Suprapubic skin (tissue), 4 donors: ENCODE results near the gene ELAVL1. TPM values are rescaled to one million over a fixed set of nuclear protein-coding genes. Genes with fewer than 3 reads are reported as not detected.
A peak's percentile ranks its signal among the peaks of the same experiment; 100 is the strongest.

ENCODE experiments used
- DNase-seq, 2 donors: peaks; one replicate each; pipeline ENCODE4 v3.0.0-alpha.2; 2019; ENCODE audit warnings: low spot score in 2 of 2
- H3K27ac ChIP-seq: fragments of 200-600 bp; sonication (generic); one replicate; pipeline ENCODE4 v1.5.1; 2019
- H3K27me3 ChIP-seq: fragments of 200-600 bp; sonication (generic); one replicate; pipeline ENCODE4 v1.5.1; 2019
- H3K36me3 ChIP-seq: fragments of 200-600 bp; sonication (generic); one replicate; pipeline ENCODE4 v1.5.1; 2019
- H3K4me1 ChIP-seq: fragments of 200-600 bp; sonication (generic); one replicate; pipeline ENCODE4 v1.5.1; 2019
- H3K4me3 ChIP-seq: fragments of 200-600 bp; sonication (generic); one replicate; pipeline ENCODE4 v1.5.1; 2019; ENCODE audit warnings: mild to moderate bottlenecking
- H3K9me3 ChIP-seq: fragments of 200-600 bp; sonication (generic); one replicate; pipeline ENCODE4 v1.5.1; 2019
- EP300 ChIP-seq: sonication (generic); formaldehyde crosslinking; IDR thresholded peaks from one replicate; pipeline ENCODE4 v1.6.1; 2017; ENCODE audit warnings: antibody characterized with exemption
- POLR2A ChIP-seq, 2 donors: fragments of 450-650 bp; IDR thresholded peaks; one replicate each; pipeline ENCODE4 v1.6.1; 2017; ENCODE audit warnings: antibody characterized with exemption in 2 of 2, mild to moderate bottlenecking in 2 of 2, moderate library complexity in 2 of 2
- POLR2AphosphoS5 ChIP-seq, 3 donors: sonication (generic); formaldehyde crosslinking; IDR thresholded peaks; one replicate each; pipeline ENCODE4 v1.6.1; 2017; ENCODE audit warnings: antibody characterized with exemption in 3 of 3
- WGBS: methylation state at CpG from one replicate; pipeline ENCODE4 v1.1.5; 2018; 5-methylcytosine and 5-hydroxymethylcytosine counted together
- total RNA-seq, 4 donors: library from RNA; depleted of rRNA; stranded (reverse); fragments of >200 nt; gene quantifications; one replicate each; pipeline ENCODE4 v1.1.0, GENCODE V29; 2016
- TF ChIP-seq, protein P1 (sequence below), 2 donors: fragments of 200-600 bp in 1 of 2; fragments of 450-650 bp in 1 of 2; sonication (generic) in 1 of 2; IDR thresholded peaks; one replicate each; pipeline ENCODE4 v1.5.1; 2016 to 2019; ENCODE audit warnings: antibody characterized with exemption in 2 of 2, mild to moderate bottlenecking in 1 of 2, moderate library complexity in 1 of 2

The ELAVL1 gene
- total RNA-seq, 4 donors from 2014 or later = 32.4 to 38.2 (median 37.2) TPM

DNA sequence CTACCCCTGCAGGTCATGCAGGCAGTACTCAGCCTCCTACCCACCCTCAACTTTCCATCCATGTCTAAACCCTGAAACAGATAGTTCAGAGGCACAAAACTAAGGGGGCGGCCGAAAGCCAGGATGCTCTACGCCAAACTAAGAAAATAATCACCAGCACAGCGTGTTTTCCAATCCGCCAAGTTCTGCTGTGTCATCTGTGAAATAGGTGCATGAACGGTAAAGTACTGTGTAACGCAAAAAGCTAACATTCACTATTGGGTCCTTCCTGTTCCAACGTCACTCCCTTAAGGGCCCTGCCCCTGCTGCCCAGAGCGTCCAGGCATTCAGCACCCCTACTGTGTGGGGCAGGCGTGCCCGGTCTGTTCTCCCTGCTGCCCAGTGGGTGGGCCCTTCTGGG, 49.7 kb downstream of the ELAVL1 start:
- H3K4me1 ChIP-seq = no peaks in the 10 kb centered on the region
- no peak for DNase-seq
- no peaks in the 10 kb centered on the region for H3K27me3 ChIP-seq
- peaks cover 21% of the 10 kb centered on the region for H3K36me3 ChIP-seq
- H3K27ac ChIP-seq = no peak overlapping the region
- no peaks in the 10 kb centered on the region for H3K9me3 ChIP-seq
- whole genome bisulfite sequencing = 83% methylated on average over 9 of the region's 11 CpGs
- H3K4me3 ChIP-seq = no peak overlapping the region
- TF ChIP-seq POLR2A (IDR thresholded peaks at IDR 0.05) (no peak), EP300 (no peak), POLR2AphosphoS5 (IDR thresholded peaks at IDR 0.05) (no peak)
- TF ChIP-seq, protein P1, sequence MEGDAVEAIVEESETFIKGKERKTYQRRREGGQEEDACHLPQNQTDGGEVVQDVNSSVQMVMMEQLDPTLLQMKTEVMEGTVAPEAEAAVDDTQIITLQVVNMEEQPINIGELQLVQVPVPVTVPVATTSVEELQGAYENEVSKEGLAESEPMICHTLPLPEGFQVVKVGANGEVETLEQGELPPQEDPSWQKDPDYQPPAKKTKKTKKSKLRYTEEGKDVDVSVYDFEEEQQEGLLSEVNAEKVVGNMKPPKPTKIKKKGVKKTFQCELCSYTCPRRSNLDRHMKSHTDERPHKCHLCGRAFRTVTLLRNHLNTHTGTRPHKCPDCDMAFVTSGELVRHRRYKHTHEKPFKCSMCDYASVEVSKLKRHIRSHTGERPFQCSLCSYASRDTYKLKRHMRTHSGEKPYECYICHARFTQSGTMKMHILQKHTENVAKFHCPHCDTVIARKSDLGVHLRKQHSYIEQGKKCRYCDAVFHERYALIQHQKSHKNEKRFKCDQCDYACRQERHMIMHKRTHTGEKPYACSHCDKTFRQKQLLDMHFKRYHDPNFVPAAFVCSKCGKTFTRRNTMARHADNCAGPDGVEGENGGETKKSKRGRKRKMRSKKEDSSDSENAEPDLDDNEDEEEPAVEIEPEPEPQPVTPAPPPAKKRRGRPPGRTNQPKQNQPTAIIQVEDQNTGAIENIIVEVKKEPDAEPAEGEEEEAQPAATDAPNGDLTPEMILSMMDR (IDR thresholded peaks at IDR 0.05) = no peak

- DNase-seq = no peak
Observed at GRCh38 chr19:7953576-7953975, 51.9 kb downstream of the ELAVL1 start.

DNA sequence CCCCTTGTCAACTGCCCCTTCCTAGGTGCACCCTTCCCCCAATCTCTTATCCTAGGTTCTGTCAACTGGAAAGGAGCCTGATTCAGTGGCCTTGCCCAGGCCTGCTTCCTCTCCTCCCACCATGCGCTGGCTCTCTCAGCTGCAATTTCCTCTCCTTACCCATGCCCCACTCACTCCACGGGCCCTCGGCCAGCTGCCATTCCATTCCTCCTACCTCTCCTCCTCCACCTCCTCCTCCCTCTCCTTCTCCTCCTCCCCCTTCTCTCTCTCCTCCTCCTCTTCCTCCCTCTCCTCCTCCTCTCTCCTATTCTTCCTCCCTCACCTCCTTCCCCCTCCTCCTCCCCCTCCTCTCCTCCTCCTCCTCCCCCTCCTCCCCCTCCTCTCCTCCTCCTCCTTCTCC, 52.4 kb downstream of the ELAVL1 start:
- Histone ChIP-seq H3K4me1 (no peaks in the 10 kb centered on the region), H3K4me3 (no peak overlapping the region), H3K9me3 (no peaks in the 10 kb centered on the region), H3K36me3 (peaks cover 4% of the 10 kb centered on the region), H3K27me3 (no peaks in the 10 kb centered on the region), H3K27ac (no peak overlapping the region)
- no peak for DNase-seq
- TF ChIP-seq POLR2AphosphoS5 (IDR thresholded peaks at IDR 0.05) (no peak), EP300 (no peak)
- 15% methylated on average over 3 of the region's 3 CpGs for WGBS

More at GRCh38 chr19:7953576-7953975, 51.9 kb downstream of the ELAVL1 start:
- no peak for TF ChIP-seq POLR2A (IDR thresholded peaks at IDR 0.05)
- no peak for TF ChIP-seq POLR2AphosphoS5 (IDR thresholded peaks at IDR 0.05)
- TF ChIP-seq EP300 = no peak
- TF ChIP-seq, protein P1 (IDR thresholded peaks at IDR 0.05) = no peak
- 82% methylated on average over 7 of the region's 7 CpGs for WGBS
- Histone ChIP-seq H3K4me3 (no peak overlapping the region), H3K4me1 (no peaks in the 10 kb centered on the region), H3K9me3 (no peaks in the 10 kb centered on the region), H3K27ac (no peak overlapping the region), H3K27me3 (no peaks in the 10 kb centered on the region), H3K36me3 (peaks cover 7% of the 10 kb centered on the region)

DNA sequence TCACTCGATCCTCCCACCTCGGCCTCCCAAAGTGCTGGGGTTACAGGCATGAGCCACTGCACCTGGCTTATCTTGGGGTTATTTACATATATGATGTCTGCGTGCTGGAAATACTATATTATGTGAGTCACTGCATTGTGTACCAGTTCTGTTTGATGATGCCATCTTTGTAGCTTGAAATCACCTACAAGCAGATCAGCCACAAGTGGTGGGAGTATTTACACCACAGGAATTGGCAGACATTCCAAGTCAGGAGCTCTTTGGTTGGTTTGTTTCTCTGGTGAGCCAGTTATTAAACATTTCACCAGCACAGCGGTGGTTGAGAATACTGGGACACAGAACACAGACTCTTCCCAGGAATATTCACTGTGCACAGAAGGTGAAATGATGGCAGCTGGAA, 57.5 kb downstream of the ELAVL1 start:
- Histone ChIP-seq H3K27ac (no peak overlapping the region), H3K36me3 (no peaks in the 10 kb centered on the region), H3K9me3 (no peaks in the 10 kb centered on the region), H3K4me3 (no peak overlapping the region), H3K4me1 (peaks cover 10% of the 10 kb centered on the region), H3K27me3 (no peaks in the 10 kb centered on the region)
- WGBS = 93% methylated on average over 4 of the region's 4 CpGs
- no peak for TF ChIP-seq POLR2A (IDR thresholded peaks at IDR 0.05)
- TF ChIP-seq, protein P1 (IDR thresholded peaks at IDR 0.05) = no peak
- no peak for TF ChIP-seq POLR2AphosphoS5 (IDR thresholded peaks at IDR 0.05)
- no peak for TF ChIP-seq EP300
- DNase-seq = no peak

- Histone ChIP-seq H3K9me3 (no peaks in the 10 kb centered on the region), H3K27ac (peak overlapping the region; percentile 90), H3K27me3 (no peaks in the 10 kb centered on the region), H3K4me3 (peak overlapping the region; percentile 81), H3K4me1 (peaks cover 24% of the 10 kb centered on the region), H3K36me3 (peaks cover 18% of the 10 kb centered on the region)
- 26% methylated on average over 17 of the region's 18 CpGs for WGBS
- no peak for TF ChIP-seq POLR2A (IDR thresholded peaks at IDR 0.05)
- TF ChIP-seq, protein P1 (IDR thresholded peaks at IDR 0.05) = peak; percentile 69 to 79
- peak in 1 of 2 donors; percentile 91 for DNase-seq
Observed at GRCh38 chr19:7944177-7944761, 61.2 kb downstream of the ELAVL1 start.
